LNCaP clone FGC (cell line): ENCODE measurements around the gene LGALS8.

Source experiments
- DNase-seq: peaks from one replicate; pipeline ENCODE4 v3.0.0-alpha.2; 2011; ENCODE audit warnings: low read depth
- H3K4me3 ChIP-seq: 2 replicates; pipeline ENCODE4 v1.5.1; 2011; ENCODE audit warnings: mild to moderate bottlenecking, low read depth, low read length, control low read depth
- CTCF ChIP-seq: IDR thresholded peaks from 2 replicates; pipeline ENCODE4 v1.5.1; 2012; ENCODE audit warnings: mild to moderate bottlenecking; ENCODE audit not compliant: control insufficient read depth, insufficient read depth; ENCODE audit errors: extremely low read depth

Gene LGALS8

DNA sequence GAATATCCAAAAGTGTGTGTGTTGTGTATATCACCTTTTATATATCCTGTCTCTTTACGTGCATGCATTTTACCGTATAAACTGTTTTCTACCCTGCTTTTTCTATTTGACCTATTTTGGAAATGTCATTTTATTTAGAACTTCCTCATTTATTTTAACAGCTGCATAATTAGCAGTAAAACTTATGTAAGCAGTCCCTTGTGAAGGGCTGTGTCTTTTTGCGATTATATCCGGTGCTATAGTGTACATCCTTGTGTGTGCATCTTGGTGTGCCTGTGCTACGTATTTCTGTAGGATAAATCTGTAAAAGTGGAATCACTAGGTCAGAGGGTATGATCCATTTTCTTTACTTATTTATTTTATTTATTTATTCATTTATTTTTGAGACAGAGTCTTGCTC lies 7.2 kb downstream of the LGALS8 start:
- DNase-seq: no peak
- TF ChIP-seq CTCF: no peak

DNA sequence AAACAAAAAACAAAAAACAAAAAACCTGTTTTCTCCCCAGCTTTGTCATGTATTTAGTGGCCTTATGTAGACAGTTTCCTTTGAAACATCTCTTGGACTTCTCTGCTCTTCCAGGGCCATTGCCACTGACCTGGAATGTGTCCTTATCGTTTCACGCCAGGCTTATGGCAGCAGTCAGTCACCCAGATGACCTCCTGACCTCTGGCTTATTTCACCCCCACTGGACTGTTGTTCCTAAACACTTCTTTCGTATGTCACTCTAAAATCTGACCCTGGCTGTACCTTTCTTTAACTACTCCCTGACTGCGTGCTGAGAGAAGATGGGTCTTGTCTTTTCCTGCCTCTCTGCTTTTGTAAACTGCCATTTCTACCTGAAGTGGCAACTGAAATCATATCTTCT lies 9.1 kb downstream of the LGALS8 start:
- no peak for TF ChIP-seq CTCF
- no peak overlapping the region for H3K4me3 ChIP-seq
- no peak for DNase-seq

More for the DNA sequence above, 7.2 kb downstream of the LGALS8 start:
- no peak overlapping the region for H3K4me3 ChIP-seq

- DNase-seq: no peak
- TF ChIP-seq CTCF: no peak
- H3K4me3 ChIP-seq: no peak overlapping the region
These were observed 10.4 kb downstream of the LGALS8 start for GRCh38 chr1:236534151-236534651.

GRCh38 chr1:236535190-236535589 lies 11.4 kb downstream of the LGALS8 start:
- TF ChIP-seq CTCF: no peak
- no peak overlapping the region for H3K4me3 ChIP-seq
- DNase-seq: no peak

- DNase-seq: no peak
- TF ChIP-seq CTCF: no peak
- no peak overlapping the region for H3K4me3 ChIP-seq
These were observed 11.9 kb downstream of the LGALS8 start for GRCh38 chr1:236535662-236536161.

DNA sequence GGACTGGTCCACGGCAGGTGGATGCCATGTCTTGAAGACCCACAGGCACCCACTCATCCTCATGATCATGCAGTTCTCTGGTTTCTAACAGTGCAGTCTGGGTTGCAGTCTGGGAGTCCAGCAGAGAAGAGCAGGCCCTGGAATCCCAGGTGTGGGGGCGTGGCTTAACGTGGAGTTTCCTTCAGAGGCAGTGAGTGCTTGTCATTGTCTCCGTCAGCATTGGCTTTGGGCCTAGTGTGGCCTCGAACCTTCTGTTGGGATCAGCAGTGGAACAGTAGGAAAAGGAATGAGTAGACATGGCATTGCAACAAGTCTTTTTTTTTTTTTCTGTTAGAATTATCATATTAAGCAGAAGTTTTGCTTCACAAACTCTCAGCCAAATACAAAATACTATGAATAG lies 12.8 kb downstream of the LGALS8 start:
- TF ChIP-seq CTCF: no peak
- H3K4me3 ChIP-seq: no peak overlapping the region
- no peak for DNase-seq

DNA sequence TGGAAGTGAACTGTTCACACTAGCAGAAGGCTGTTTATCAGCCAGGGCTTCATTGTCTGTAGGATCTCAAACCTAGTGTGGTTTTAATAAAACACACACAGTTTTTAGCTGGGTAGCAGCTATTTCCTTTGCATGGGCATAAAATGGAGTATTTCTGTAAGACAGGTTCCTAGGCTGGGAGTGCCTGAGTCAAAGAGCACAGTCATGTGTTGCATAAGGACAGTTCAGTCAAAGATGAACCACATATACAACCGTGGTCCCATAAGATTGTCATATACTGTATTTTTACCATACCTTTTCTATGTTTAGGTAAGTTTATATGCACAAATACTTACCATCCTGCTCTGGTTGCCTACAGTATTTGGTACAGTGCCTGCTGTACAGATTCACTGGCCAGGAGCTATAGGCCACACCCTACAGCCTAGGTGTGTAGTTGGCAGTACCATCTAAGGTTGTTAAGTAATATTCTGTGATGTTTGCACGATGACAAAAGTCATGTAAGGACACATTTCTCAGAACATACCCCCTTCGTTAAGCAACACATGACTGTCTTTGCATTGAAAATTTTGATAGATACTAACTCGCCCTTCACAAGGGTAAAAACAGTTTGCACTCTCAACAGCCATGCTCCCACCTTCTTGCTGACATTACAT lies 17.2 kb downstream of the LGALS8 start:
- H3K4me3 ChIP-seq: no peak overlapping the region
- no peak for TF ChIP-seq CTCF
- DNase-seq: peak; percentile 79
